NB4 (cell line): ENCODE results near the gene DPAGT1.

Source experiments
- DNase-seq: peaks from one replicate; pipeline ENCODE4 v3.0.0; 2010; ENCODE audit warnings: low read depth
- H3K4me3 ChIP-seq: one replicate; pipeline ENCODE4 v1.5.1; 2011; ENCODE audit warnings: mild to moderate bottlenecking, low read depth, low read length, moderate library complexity
- MYC ChIP-seq: IDR thresholded peaks from 2 replicates; pipeline ENCODE4 v1.6.1; 2011; ENCODE audit warnings: low read depth, low read length
- POLR2A ChIP-seq: IDR thresholded peaks from 2 replicates; pipeline ENCODE4 v1.6.1; 2011; ENCODE audit warnings: mild to moderate bottlenecking; ENCODE audit not compliant: insufficient read length; ENCODE audit errors: extremely low read depth
- TF ChIP-seq, protein P1 (sequence below): IDR thresholded peaks from 2 replicates; pipeline ENCODE4 v1.6.1; 2011; ENCODE audit warnings: low read depth, low read length
- TF ChIP-seq, protein P2 (sequence below): IDR thresholded peaks from one replicate; pipeline ENCODE4 v1.5.1; 2012; ENCODE audit warnings: low read depth, low read length

DPAGT1 gene

DNA sequence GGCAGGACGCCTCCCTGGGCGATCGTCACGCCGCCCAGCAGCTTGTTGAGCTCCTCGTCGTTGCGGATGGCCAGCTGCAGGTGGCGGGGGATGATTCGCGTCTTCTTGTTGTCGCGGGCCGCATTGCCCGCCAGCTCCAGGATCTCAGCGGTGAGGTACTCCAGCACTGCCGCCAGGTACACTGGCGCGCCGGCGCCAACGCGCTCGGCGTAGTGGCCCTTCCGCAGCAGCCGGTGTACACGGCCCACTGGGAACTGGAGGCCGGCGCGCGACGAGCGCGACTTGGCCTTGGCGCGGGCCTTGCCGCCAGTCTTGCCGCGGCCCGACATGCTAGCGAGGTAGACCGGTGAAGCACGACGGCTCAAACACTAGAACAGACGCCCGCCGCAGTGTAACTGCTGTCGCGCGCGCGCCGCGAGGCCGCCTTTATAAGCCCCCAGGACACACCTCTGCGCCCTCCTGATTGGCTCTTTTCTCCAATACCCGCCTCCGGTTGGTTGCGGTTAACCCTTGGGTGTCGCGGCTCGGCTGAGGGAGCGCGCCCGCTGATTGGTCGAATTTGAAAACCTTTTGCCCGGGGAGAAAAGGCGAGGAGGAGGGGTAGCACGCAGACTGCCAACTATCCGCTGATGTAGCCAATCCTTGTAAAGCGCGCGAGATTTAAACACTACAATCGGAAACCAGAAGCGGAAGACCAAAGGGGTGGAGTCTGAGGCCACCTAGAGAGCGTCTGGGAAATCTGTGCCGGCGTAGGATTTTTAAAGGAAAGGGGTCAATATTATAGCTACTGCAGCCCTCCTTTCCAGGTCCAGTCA is 6.4 kb downstream of the DPAGT1 start:
- TF ChIP-seq, protein P1, sequence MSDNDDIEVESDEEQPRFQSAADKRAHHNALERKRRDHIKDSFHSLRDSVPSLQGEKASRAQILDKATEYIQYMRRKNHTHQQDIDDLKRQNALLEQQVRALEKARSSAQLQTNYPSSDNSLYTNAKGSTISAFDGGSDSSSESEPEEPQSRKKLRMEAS: peak; percentile 42; the same call in 1 of the 2 replicates
- TF ChIP-seq, protein P2, sequence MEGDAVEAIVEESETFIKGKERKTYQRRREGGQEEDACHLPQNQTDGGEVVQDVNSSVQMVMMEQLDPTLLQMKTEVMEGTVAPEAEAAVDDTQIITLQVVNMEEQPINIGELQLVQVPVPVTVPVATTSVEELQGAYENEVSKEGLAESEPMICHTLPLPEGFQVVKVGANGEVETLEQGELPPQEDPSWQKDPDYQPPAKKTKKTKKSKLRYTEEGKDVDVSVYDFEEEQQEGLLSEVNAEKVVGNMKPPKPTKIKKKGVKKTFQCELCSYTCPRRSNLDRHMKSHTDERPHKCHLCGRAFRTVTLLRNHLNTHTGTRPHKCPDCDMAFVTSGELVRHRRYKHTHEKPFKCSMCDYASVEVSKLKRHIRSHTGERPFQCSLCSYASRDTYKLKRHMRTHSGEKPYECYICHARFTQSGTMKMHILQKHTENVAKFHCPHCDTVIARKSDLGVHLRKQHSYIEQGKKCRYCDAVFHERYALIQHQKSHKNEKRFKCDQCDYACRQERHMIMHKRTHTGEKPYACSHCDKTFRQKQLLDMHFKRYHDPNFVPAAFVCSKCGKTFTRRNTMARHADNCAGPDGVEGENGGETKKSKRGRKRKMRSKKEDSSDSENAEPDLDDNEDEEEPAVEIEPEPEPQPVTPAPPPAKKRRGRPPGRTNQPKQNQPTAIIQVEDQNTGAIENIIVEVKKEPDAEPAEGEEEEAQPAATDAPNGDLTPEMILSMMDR: no peak
- TF ChIP-seq MYC (peak; percentile 89), POLR2A (peak; percentile 100)

DNA sequence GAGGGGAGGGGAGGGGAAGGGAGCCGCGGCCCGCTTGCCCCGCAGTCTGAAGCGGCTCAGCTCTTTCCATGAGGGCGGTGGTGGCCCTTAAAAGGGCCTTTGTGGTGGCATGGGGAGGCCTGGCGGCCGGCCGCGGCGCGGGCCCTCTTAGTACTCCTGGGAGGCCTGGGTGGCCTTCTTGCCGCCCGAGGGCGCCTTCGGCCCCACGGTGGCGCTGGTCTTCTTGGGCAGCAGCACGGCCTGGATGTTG is 6.9 kb downstream of the DPAGT1 start:
- peak; percentile 86 for DNase-seq
- peak overlapping the region; percentile 97 for H3K4me3 ChIP-seq
- TF ChIP-seq, protein P1: peak; percentile 71; the same call in 1 of the 2 replicates
- TF ChIP-seq POLR2A (no peak), MYC (peak; percentile 63)
- TF ChIP-seq, protein P2: peak; percentile 55

More for the DNA sequence above, 6.4 kb downstream of the DPAGT1 start:
- peak overlapping the region; percentile 97 for H3K4me3 ChIP-seq
- DNase-seq: peak; percentile 100

DNA sequence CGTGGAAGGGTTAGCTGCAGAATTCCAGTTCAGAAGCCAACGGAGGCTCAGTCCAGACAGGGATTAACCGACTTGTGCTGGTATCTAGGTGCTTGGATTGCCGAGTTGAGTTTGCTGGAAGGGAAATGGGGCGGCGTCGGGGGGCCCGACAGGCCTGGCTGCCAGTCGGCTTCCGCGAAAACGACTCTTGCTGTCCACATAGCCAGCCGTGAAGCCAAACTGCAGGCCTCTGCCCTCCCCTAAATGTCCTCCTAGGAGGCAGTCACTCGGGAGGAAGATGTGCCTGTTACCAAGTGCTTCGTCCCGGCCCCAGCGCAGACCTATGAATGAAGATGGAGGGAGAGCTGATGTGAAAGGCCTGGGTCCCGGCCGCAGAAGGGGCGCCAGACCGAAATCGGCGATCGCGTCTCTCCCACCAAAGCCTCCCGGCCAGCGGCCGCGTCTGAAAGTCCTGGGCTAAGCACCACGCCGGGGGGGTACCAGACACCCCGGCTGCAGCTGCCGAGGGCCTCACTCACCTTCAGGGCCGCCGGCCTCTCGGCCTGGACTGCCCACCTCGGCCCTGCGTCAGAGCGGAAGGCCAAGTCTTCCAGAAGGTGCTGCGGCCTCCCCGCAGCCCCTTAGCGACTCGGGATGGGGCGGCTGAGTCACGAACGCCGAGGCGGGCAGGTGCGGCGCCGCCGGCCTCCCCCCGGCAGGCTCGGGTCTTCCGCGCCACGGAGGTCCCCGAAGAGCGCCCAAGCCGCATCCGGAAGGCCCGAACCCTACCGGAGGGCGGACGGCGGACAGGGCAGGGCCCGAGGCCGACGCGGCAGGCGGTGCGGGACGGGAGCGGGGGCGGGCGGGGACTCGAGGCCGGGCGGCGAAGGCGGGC is 7.5 kb downstream of the DPAGT1 start:
- DNase-seq: peak; percentile 67

DNA sequence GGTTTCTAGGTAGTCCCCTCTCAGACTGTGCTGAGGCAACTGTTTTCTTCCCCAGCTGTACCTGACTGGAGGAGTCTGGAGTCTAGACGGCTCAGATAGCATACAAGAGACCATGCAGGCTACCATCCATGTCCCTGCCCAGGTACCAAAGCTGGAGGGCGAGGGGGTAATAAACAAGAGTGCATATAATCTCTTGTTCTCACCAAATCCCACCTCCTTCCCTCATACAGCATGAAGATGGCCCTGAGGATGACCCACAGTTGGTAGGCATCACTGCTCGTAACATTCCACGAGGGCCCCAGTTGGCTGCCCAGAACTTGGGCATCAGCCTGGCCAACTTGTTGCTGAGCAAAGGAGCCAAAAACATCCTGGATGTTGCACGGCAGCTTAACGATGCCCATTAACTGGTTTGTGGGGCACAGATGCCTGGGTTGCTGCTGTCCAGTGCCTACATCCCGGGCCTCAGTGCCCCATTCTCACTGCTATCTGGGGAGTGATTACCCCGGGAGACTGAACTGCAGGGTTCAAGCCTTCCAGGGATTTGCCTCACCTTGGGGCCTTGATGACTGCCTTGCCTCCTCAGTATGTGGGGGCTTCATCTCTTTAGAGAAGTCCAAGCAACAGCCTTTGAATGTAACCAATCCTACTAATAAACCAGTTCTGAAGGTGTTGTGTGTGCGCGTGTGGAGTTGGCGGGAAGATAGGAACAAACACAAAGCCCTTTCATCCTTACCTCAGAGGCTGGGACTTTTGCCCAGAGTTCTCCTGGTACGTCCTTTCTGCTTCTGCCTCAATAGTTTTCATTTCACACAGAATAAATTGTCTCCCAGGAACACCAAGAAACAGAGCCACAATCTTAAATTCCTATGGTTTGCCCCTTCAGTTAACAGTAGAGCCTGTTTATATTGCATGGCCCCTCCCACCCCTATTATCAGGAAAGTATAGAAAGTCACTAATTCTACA is 8.5 kb downstream of the DPAGT1 start:
- peak; percentile 33 for DNase-seq
- TF ChIP-seq MYC (no peak), POLR2A (no peak)
- TF ChIP-seq, protein P2: no peak
- TF ChIP-seq, protein P1: no peak
- peak overlapping the region; percentile 97 for H3K4me3 ChIP-seq

More for the DNA sequence above, 7.5 kb downstream of the DPAGT1 start:
- TF ChIP-seq, protein P1: peak; percentile 14; the same call in 1 of the 2 replicates
- TF ChIP-seq, protein P2: no peak
- peak; percentile 31 for TF ChIP-seq POLR2A
- peak overlapping the region; percentile 97 for H3K4me3 ChIP-seq
